Stimulated activated CD8-positive, alpha-beta memory T cell treated with anti-CD3 and anti-CD28 coated beads, Interleukin-15, amount 100 ng/mL, for 24 hours (primary cell): ENCODE results near the gene NTRK2.

Source experiments
- DNase-seq: peaks from one replicate; pipeline ENCODE4 v3.0.0-alpha.2; 2020; ENCODE audit warnings: low read depth

Gene NTRK2

DNA sequence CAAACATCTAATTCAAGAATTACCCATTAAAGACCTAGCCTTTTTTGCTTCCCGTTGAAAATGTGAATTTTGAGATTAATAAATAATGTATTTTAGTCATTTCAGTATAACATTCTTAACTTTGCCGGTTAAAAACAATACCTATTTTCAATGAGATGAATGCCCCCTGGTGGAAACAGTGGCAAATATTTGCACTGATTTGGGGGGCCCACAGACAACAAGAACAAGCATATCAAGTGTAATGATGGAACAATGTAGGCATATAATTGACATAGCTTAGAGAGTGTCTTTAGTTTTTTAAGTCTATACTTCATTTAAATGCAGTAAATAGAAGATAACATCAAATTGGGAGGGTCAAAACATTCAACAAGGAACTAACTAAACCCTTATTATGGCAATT lies 111.9 kb downstream of the NTRK2 start:
- DNase-seq: no peak

GRCh38 chr9:84781931-84782866 lies 112.7 kb downstream of the NTRK2 start:
- no peak for DNase-seq

- no peak for DNase-seq
These were observed 116.4 kb downstream of the NTRK2 start for GRCh38 chr9:84785792-84786547.

DNA sequence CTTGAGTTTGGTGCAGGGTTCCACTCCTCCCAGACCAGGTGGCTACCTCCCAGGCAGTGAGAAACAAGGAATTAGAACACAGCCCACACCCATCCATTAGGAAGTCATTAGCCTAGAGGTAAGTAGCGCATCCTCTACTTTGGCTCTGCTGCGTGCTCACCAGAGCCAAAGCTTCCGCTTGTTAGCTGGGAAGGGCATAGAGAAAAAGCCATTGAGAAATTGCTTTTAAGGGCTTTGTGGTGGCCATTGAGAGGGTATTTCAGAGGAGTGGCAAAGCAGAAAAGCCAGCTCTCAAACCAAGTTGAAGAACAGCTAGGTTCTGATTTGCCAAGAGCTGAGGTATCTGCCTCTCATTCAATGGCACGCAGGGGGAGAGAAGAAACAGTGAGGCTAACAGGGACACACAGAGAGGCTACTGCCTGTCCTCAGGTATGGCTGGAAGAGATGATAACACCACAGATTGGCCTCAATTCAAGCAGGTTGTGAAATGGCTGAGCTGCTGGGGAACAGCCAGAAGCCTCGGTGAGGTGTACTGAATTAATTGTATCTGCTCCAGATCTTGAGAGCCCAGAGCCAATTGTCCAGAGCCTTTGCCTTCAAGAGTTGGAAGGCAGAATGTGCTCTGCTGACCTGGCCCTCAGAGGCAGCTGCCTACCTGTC lies 119.4 kb downstream of the NTRK2 start:
- no peak for DNase-seq

DNA sequence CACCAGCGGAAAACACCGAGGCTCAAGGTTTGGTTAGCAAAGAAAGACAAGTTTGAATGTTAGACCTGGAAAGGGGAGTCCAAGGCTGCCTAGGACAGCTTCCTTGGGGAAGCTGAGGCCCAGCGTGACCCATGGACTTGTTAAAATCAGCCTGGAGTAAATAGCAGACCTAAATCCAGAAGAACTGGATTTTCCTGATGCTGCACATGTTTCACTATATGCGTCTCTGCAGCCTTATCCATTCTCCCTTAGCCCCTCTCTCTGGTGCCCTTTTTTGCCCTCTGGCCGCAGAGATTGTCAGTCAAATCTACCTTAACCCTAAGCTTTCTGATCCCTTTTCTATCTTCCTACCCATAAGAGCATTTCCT lies 119.9 kb downstream of the NTRK2 start:
- DNase-seq: no peak

DNA sequence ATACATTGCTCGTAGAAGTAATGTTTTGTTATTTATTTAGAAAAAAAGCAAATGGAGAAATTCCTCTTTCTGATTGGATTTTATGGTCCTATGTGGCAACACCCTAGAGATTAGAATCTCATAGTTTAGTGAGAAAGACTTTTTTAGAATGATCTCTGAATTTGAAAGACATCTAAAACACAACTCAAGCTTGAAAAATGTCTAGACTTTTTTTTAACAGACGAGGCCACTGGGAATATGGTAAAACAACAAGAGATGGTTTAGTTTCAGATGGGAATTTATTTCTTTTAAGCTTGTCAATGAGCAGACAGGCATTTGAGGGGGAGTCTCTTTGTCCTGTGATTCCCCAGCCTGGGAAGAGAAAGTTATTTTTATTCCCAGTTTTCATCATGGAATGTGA lies 122.1 kb downstream of the NTRK2 start:
- no peak for DNase-seq

GRCh38 chr9:84793251-84793650 lies 123.7 kb downstream of the NTRK2 start:
- DNase-seq: no peak

DNA sequence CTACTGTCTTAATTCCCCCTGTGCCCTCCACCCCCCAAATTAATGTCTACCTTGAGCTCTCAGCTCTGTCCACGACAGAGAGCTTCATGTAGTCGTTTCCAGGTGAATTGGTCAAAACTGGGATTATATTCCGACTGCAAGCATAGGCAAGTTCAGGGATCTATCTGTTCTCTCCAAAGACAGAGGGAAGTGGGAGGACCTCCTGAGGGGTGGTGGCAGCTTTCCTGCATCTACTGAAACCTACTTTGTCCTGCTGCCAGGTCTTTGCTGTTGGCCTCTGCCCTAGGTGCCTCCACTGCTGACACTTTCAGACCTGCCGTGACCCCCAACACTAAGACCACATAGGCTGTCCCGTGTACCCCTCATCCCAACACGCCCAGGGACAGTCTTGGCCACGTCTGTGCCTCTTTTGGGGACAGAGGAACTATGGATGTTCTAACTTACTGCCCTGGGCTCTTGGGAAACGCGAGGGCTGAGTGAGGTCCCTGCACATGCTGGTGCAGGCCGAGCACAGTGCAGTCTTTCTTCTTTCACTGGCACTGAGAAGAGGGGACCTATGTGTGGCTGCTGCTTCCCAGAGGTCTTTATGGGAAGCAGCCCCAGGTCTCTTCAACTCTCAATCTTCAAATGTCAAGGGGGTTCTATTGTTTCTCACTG lies 125.6 kb downstream of the NTRK2 start:
- DNase-seq: no peak

GRCh38 chr9:84796404-84796803 lies 126.9 kb downstream of the NTRK2 start:
- DNase-seq: no peak

GRCh38 chr9:84799251-84799650 lies 129.7 kb downstream of the NTRK2 start:
- DNase-seq: no peak

GRCh38 chr9:84804951-84805694 lies 135.6 kb downstream of the NTRK2 start:
- no peak for DNase-seq

DNA sequence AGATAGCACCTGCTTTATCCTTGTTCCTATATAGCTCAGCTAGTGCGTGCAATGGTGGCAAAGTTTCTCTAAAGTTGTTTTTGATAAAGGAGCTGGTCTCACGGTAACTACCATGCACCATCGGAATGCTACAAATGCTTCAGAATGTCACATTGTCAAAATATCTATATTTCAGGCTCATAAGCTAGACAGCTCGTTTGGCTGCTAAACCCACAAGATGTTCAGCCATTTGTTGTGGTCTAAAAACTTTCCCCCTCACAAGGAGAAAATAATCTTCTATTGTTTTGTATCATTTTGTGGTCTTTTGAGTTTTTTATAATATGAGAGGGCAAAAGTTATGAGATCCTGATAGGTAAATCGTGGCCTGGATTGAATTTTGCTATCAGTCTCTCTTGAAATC lies 137.9 kb downstream of the NTRK2 start:
- no peak for DNase-seq

GRCh38 chr9:84807870-84808390 lies 138.4 kb downstream of the NTRK2 start:
- DNase-seq: no peak

DNA sequence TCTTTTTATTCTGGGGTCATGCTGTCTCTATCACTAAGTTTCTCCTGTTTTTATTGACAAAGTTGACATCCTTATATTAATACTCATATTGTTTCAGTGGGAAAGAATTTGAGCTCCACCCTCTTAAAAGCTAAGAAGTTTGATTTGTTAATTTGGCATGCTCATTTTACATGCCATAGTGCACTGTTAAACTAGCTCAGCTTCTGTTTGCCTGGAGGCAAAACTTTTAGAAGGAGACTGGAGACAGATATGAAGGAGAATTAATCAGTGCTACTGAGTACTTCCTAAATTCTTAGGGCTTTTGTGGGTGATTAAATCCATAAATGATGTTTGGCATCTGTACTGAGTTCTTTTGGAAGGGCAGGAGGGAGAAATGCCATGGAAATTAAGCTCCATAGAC lies 138.9 kb downstream of the NTRK2 start:
- no peak for DNase-seq

- no peak for DNase-seq
These were observed 141.7 kb downstream of the NTRK2 start for GRCh38 chr9:84811072-84811750.

- DNase-seq: no peak
These were observed 142.2 kb downstream of the NTRK2 start for GRCh38 chr9:84811751-84812074.

DNA sequence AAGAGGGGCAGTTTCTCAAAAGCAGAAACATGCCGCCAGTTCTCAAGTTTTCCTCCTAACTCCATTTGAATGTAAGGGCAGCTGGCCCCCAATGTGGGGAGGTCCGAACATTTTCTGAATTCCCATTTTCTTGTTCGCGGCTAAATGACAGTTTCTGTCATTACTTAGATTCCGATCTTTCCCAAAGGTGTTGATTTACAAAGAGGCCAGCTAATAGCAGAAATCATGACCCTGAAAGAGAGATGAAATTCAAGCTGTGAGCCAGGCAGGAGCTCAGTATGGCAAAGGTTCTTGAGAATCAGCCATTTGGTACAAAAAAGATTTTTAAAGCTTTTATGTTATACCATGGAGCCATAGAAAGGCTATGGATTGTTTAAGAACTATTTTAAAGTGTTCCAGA lies 142.8 kb downstream of the NTRK2 start:
- DNase-seq: no peak

GRCh38 chr9:84812847-84813246 lies 143.3 kb downstream of the NTRK2 start:
- no peak for DNase-seq

DNA sequence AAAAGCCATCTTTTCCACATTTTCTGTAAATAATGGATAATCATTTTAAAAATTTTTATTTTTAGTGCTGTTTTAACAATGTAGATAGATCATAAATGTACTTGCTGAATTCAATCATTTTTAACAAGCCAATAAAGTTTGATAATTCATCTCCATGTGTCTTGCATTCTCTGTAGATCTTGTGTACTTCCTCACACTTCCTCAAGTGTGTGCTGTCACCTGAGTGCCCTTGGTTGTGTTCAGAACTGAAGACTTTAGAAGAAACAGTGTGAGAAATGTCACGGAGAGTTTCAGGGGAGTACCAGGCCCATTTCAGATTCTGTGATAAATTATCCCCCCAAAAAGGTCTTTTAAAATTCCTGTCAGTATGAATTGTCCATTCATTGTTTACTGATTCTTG lies 146.0 kb downstream of the NTRK2 start:
- DNase-seq: no peak

DNA sequence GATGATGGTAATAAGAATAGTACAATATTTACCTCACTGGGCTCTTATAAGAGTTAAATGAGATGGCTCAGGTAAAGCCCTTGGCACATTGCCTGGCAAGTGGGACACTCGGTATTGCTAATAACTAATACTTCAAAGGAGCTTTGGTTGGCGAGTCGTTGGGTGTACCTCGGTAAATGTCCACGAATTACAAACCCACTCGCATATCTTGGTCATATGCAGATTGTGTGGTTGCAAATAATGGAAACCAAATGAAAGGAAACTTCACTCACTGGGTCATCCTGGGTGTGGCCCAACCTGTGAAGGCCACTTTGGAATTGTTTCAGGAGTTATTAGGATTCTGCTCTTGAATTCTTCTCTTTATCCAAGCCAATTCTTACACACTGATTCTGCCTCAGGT lies 147.5 kb downstream of the NTRK2 start:
- DNase-seq: no peak

DNA sequence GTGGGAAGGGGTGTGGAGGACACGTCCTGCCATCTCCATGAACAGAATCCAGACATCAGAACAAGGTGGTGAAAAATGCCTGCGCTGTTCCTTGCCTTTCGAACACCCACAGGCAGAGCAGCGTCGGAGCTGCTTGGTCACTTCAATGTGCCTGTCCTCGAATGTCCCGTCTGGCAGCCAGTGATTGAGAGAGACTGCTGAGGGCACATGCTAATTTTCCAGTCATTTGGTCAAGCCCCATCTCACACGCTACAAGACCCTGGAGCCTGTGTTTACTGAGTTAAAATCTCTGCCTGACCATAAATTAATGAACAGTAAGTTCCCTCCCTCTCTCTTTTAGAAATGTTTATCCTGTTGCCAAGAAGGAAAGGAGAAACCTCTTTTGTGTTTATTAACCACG lies 149.3 kb downstream of the NTRK2 start:
- no peak for DNase-seq
